SK-MEL-5 (cell line): Measurements from ENCODE around the gene RHBDF2. TPM values are rescaled to one million over a fixed set of nuclear protein-coding genes. Genes with fewer than 3 reads are reported as not detected.

Experiments used
- DNase-seq: peaks from one replicate; pipeline ENCODE4 v3.0.0-alpha.2; 2016; ENCODE audit warnings: low read depth, low spot score
- in situ Hi-C: cut with HindIII; loops from 2 replicates; pipeline ENCODE4 v1.10.0; 2016; ENCODE audit warnings: low sequenced_read_pairs, high pct_unique_total_duplicates, low pct_unique_long_range_greater_than_20kb
- total RNA-seq: library from RNA; depleted of rRNA; stranded (reverse); fragments of >200 nt; shearing (Covaris generic); gene quantifications from 2 replicates; pipeline ENCODE4 v1.2.3, GENCODE V29; 2014

Gene RHBDF2
- total RNA-seq, 1 experiment from 2014 or later, result 25.0 TPM

DNA sequence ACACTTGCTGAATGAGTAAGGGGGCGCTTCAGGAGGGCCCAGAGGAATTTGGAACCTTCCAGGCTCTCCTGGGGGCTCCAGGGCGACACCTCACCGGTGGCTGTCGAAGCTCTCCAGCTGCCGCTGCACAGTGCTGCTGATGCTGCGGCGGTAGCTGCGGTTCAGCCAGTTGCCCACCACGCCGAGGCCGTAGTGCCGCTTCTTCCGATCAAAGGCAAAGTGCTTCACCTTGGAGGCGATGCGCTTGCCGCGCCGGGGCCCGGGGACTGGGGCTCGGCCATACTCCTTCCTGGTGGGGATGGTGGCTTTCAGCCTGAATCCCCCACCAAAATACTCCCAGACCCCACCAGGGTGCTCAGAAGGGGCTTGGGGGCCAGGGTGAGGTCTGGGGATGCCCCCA is 24.5 kb downstream of the RHBDF2 start:
- in situ Hi-C loops, result no loop called here
- no peak for DNase-seq

DNA sequence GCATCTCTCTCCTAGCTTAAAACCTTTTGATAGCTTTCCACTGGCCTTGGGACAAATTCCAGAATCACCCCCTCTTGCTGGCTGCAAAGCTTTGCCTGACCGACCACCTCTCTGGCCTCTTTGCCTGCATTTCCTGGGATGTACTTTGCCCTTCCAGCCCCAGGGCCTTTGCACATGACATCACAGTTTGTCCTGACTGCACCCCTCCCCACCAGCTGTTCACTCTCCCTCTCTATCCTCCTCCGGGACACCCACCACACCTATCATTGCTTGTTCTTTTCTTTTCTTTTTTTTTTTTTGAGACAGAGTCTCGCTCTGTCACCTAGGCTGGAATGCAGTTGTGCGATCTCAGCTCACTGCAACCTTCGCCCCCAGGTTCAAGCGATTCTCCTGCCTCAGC is 25.9 kb downstream of the RHBDF2 start:
- in situ Hi-C loops, result no loop called here
- DNase-seq, result no peak

DNA sequence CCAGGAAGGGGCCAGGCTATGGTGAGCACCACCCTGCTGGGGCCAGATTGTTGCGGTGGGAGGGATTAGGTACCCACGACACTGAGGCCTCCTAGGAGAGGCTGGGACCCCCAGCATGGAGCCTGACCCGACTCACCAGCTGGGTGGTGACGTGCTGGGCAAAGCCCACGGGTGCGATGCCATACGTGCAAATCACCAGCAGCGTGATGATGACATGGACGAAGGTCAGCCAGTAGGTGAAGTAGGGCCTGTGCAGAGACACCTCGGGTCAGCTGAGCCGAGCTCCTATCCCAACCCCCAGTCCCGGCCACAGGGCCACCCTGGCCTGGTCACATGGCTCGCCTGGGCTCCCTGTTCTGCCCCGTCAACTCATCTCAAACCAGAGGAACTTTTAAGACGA is 26.3 kb downstream of the RHBDF2 start:
- in situ Hi-C loops, result no loop called here
- DNase-seq, result no peak

DNA sequence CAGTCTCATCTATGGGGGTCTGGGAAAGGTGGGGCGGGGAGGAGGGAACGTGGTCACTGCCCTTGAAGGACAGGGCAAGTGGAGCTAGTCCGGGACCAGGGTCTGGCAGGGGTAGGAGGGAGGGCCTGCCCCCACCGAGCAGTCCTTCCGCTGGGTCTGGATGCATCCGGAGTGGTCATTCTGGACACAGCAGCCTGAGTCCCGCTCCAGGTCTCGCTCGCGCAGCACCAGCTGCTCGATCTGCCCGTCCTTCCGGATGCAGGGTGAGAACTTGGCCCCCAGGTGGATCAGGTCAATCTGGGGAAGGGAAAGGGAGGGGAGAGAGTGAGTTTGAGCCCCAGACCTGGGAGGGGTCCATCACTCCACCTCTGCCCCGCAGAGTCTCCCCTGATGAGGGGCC is 27.0 kb downstream of the RHBDF2 start:
- DNase-seq, result no peak
- in situ Hi-C loops, result no loop called here

DNA sequence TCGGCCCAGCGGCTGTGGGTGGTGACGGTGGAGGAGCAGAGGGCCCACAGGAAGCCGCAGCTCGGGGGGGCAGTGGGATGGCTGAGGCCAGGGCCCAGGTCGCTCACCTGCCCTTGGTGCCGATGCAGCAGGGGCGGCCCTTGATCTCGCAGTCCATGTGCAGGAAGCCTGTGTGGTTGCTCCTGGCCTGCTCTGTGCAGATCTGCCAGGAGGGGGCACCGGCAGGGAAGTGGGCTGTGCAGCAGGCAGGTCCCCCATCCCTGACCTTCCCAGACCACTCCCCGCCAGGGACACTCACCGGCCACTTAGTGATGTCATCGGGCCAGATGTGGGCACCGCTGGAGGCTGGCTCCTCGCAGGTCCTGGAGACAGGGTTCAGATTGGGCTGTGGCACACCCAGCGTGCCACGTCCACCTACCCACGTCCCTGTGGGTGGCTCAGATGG is 27.7 kb downstream of the RHBDF2 start:
- peak; percentile 44 for DNase-seq

DNA sequence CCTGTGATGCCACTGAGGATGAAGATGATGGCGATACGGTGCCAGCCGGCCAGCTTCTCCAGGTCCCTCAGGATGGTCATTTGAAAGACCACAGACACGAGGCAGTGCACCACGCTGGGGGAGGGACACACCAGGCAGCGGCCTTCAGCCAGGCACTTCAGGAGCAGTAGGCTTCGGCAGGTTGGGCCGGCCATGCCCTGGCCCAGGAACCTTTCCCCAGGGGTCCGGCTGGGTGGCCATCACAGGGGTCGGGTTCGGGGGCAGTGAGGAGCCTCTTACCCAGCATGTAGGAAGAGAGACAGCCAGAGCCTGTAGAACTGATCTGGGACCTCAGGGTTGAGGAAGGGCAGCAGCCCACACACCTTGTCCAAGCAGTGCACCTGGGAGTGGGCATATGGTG is 28.5 kb downstream of the RHBDF2 start:
- no peak for DNase-seq
- in situ Hi-C loops, result no loop called here

More for the DNA sequence above, 27.7 kb downstream of the RHBDF2 start:
- in situ Hi-C loops, result no loop called here

DNA sequence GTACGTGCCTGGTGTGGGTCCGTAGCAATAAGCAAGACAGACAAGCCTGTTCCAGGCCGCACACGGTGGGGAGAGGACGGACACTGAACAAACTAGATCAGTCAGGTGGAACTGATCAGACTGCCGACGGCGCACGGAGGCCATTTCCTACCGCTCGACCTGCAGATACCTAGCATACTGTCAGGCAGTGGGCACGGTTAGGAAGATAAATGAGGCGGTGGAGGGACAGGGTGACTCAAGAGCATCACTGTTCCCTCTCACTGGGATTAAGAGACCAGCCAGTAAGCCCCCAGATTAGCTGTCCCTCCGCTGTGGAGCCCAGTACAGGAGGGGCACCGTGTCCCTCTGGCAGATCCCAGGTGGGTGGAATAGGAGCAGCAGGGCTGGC is 29.0 kb downstream of the RHBDF2 start:
- in situ Hi-C loops, result no loop called here

DNA sequence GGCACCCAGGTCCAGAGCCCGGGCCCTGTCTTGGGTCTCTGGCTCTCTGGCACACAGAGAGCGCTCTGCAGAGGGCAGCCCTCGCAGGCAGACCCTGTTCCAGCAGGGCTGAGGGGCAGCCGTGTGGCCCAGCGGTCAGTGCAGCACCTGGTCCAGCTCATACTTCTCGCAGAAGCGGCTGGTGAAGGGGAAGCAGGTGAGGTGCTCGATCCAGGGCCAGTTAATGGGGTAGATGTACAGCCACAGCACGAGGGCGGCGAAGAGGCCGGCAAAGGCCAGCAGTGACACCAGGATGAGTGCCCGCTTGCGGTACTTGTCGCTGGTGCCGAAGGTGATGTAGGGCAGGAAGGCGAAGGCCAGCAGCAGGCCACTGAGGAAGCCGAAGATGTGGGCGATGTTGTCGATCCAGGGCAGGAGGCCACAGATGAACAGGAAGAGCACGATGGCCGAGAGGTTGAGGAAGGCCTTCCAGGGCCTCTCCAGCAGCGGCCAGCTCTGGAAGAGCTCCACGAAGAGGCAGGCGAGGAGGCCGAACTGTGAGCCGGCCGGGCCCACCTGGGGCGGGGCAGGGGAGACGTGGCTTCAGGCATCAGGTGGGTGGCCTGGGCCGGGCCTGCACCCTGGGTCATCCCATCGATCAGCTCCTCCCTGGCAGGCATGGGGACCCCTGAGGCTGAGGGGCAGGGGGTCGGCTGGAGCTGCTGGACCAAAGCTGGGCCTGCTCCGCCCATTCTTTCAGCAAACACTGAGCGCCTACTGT is 29.5 kb downstream of the RHBDF2 start:
- in situ Hi-C loops, result no loop called here
- DNase-seq, result no peak

More for the DNA sequence above, 29.0 kb downstream of the RHBDF2 start:
- DNase-seq, result no peak

DNA sequence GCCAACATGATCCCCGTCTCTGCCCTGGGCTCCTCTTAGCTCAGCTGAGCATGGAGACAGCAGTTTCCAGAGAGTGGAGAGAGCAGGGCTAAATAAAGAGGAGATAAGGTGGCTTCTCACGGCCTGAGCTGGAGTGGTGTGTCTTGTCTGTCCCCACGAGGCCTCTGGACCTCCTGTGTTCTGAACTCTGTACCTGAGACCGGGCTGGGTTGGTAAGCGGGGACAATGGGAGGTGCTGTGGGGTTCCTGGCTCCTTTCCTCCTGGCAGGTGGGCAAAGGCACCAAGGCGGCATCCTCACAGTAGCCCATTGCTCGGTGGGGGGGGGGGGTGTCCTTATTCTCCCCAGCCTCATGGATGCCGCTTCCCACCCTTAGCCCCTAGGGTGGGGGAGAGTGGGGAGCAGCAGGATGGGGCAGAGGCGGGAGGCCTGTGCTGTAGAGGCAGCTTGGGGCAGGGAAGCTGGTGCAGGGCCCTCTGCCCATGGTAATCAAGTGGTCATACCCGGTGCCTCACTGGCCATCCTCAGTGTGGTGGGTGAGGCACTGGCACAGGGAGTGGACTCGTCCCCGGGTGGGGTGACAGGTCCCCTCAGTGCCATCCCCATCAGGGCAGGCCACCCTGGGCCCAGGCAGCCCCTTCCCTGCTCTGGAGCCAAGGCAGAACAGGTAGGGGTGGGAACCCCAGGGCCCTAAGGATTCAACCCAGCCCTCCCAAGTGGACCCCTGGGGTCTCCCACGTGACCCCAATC is 31.1 kb downstream of the RHBDF2 start:
- no peak for DNase-seq
- in situ Hi-C loops, result no loop called here

DNA sequence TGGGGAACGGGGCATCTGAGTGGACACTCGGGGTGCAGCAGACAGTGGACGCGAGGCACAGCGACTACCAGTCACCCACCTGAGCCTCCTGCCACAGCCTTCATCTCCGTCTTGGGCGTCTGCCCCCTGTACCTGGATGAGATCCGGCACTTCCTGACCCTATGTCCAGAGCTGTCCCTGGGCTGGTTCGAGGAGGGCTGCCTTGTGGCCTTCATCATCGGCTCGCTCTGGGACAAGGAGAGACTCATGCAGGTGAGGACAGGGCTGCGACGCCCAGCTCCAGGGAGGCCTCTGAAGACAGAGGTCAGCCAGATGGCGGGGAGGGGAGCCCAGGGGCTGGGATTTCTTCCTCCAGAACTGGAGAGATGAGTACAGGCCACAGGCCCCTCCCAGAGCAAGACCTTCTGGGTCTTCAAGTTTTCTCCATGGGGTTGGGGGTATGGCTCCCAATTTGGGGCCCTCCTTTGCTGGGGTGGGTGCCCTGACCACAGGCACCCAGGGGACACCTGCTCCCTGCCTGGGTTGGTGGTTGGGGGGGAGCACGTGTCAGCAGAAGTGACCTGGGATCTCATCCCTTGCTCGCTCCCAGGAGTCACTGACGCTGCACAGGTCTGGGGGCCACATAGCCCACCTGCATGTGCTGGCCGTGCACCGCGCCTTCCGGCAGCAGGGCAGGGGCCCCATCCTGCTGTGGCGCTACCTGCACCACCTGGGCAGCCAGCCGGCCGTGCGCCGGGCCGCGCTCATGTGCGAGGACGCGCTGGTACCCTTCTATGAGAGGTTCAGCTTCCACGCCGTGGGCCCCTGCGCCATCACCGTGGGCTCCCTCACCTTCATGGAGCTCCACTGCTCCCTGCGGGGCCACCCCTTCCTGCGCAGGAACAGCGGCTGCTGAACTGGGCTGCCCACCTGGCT is 31.9 kb downstream of the RHBDF2 start:
- in situ Hi-C loops, result no loop called here
- DNase-seq, result no peak

DNA sequence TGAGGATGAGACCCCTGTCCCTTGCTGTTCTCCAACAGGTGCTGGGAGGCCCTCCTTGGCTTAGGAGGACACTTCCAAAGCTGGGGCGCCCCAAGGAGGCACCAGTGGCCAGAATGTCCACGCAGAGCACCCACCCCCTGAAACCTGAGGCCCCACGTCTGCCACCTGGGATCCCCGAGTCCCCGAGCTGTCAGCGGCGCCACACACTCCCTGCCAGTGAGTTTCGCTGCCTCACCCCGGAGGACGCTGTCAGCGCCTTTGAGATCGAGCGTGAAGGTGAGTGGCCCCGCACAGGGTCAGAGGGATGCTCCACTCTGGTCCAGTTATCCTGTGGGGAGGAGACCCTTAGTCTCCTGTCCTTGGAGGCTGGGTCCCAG is 32.6 kb downstream of the RHBDF2 start:
- in situ Hi-C loops, result no loop called here
- DNase-seq, result no peak

DNA sequence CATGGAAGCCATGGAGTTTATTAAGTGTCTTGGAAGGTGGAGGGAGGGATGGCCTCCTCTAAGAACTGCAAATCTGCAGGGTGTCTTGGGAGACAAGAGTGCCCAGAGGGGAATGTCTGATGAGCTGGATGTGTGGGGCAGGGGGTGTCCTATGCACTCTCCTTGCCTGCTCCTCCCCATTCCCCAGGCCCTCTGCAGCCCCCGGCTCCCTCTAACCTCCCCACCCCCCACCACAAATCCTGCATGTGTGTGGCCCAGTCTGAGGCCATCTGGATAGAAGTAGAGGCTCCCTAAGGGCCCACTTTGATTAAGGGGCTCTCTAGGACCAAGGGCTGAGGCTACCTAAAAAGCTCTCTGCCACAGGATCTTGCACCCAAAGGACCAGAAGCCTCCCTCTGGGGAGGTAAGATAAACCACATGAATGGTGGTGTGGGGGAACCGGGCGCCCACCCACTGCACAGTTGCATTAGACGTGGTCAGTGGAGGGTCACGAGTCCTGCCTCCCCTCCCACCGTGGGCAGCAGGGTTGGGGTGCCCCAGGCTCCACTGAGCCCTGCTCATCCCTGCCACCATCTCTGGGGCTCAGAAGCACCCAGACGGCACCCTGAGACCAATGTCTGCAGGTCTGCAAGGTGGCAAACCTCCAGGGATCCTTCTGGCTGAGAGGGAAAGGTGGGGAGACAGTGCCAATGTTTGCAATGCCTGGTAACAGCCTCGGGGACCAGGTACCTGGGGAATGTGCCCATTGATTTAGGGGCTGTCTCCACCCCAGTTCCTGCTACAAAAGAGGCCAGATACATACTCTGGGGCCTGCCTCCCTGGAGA is 33.2 kb downstream of the RHBDF2 start:
- DNase-seq, result no peak
- in situ Hi-C loops, result no loop called here

DNA sequence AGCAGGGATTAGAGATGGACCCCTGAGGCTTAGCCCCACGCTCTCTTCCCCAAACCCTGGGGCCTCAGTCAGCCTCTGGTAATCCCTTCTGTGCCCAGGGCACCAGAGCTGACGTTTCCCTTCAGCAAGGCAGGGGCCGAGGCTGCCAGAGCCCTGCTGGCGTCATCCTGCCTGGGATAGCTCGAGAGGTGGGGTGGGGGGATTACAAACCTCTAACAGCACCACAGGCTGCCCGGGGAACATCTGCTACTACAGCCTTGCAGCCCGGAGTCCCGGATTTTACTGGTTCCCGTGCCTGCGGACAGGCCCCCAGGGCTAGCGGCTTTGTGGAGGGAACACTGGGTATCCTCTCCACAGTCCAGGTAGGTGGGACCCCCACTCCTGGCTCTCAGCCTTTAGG is 33.9 kb downstream of the RHBDF2 start, which contains the start of gene AANAT:
AANAT (plus strand) TSS at position 238 of the 400 bp plus-strand sequence. CDS start 1,144 bp downstream, outside the sequence.
- no peak for DNase-seq
- in situ Hi-C loops, result no loop called here

DNA sequence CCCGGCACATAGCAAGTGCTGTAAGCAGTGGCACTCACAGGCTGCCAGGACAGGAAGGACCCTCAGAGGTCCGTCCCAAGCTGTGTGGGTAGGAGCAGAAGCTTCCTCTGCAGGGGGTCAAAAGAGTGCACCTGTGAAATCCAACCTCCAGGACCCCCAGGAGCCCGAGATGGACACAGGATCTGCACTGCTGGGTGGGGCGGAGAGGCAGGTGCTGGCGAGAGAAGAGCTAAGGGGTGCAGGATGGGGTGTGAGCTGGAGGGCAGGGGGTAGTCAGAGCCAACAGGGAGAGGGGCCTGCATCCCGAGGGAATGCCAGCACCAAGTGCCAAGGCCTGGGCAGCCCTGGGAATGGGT is 34.5 kb downstream of the RHBDF2 start:
- in situ Hi-C loops, result no loop called here
- DNase-seq, result no peak

DNA sequence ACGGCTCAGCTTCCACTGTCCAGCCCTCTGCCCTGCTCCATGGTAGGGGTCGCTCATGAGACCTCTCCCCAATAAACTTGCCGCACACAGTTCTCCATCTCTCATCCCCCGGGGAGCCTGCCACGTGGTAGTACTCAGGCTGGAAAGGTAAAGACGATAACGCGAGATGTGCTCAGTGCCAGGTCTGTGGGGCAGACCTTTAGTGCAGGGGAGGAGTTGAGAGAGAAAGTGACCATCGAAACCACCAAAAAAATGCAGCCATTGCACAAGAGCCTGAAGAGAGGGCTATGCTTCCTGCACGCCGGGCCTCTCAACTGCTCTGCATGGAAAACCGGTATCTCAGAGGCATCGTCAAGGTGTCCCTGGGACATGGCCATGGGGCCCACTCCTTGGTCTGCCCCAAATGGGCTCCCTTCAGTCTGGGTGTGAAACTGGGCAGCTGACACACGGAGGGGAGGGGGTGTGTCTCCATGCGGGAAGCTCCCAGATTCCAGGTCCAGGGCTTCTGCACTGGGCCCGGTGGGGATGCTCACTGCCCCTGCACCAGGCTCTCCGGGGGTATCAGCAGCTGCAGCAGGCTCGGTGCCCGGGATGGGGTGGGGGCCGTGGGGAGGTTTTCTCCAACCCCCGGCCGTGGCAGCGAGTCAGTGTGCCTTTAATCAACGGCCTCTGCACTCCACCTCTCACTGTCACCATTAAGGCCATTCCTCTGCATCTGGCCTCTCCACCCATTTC is 38.5 kb downstream of the RHBDF2 start:
- no peak for DNase-seq
- in situ Hi-C loops, result no loop called here

DNA sequence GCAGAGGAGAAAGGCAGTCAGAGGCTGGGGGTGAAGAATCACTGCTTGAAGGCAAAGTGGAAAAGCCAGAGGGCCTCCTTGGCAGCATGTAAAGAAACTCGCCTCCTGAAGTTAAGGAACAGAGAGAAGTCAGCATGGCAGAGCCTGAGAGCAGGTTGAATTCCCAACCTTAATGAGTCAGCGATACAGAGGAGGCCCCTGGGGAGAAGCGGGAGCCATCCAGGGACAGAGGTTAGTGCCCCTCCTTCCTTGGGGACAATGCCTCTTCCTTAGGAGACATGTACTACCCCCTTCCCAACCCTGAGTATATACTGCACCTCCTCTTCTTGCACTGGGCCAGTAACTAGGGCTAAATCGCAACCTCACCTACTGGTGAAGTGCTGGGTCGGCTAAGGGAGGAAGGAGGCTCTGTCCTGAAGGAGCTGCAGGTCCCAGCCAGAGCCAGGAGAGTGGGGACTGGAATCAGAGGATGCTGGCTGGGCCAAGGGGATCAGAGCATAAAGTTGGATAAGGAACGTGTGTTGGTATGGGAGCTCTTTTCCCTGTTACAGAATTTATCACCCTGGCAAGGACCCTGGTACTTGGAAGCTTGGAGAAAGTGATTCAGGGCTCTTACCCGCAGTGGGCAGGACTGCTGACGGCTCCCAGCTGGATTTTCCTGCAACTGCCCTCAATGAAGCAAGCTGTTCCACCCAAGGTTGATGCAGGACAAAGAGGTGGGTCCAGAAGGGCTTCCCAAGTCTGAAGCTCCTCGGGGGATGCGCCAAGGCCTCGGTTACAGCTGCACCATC is 39.3 kb downstream of the RHBDF2 start:
- in situ Hi-C loops, result no loop called here
- DNase-seq, result no peak
